ENCODE measurements around the gene KIF16B.

DNA sequence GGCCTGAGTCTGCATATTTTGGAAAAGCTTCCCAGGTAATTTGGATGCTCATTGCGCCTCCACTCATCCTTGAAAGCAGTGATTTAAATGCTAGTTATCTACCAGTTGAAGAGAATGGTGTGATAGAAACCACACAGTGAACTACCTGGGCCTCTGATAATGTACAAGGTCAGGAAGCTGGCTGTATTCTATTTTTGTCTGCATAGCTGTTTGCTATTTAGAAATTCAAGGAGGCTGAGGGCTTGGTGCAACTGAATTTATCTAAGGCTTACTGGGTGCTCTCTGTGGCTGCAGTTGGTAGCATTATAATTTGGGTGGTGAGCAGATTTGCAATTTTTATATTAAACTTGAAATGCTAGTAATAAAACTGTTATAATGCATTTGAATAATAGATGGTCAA, 245.6 kb downstream of the KIF16B start:
- TF ChIP-seq ETV1 (tag; conservative IDR thresholded peaks at IDR 0.05; ENCODE audit: low read depth) (no peak), SPI1 (IDR thresholded peaks at IDR 0.05; ENCODE audit: borderline replicate concordance, low read depth, low read length) (no peak), BCL6 (CRISPR knock-in tag; IDR thresholded peaks at IDR 0.05) (no peak), ZNF384 (IDR thresholded peaks at IDR 0.05; ENCODE audit: low read depth, low read length) (no peak), TFAP4 (CRISPR knock-in tag; IDR thresholded peaks at IDR 0.05; ENCODE audit: borderline replicate concordance) (no peak), HDAC2 (IDR thresholded peaks at IDR 0.05) (no peak), CBFB (CRISPR knock-in tag; IDR thresholded peaks at IDR 0.05) (no peak), EHMT2 (IDR thresholded peaks at IDR 0.05) (no peak), MNT (conservative IDR thresholded peaks at IDR 0.05) (no peak), MEIS2 (IDR thresholded peaks at IDR 0.05; ENCODE audit: partially characterized antibody) (no peak), HNRNPK (IDR thresholded peaks at IDR 0.05; ENCODE audit: low read depth, low read length, poor library complexity, severe bottlenecking) (no peak)
- TF ChIP-seq, protein P1, sequence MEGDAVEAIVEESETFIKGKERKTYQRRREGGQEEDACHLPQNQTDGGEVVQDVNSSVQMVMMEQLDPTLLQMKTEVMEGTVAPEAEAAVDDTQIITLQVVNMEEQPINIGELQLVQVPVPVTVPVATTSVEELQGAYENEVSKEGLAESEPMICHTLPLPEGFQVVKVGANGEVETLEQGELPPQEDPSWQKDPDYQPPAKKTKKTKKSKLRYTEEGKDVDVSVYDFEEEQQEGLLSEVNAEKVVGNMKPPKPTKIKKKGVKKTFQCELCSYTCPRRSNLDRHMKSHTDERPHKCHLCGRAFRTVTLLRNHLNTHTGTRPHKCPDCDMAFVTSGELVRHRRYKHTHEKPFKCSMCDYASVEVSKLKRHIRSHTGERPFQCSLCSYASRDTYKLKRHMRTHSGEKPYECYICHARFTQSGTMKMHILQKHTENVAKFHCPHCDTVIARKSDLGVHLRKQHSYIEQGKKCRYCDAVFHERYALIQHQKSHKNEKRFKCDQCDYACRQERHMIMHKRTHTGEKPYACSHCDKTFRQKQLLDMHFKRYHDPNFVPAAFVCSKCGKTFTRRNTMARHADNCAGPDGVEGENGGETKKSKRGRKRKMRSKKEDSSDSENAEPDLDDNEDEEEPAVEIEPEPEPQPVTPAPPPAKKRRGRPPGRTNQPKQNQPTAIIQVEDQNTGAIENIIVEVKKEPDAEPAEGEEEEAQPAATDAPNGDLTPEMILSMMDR (IDR thresholded peaks at IDR 0.05 in 2 of 3, conservative IDR thresholded peaks at IDR 0.05 in 1 of 3; ENCODE audit: insufficient read depth in 2 of 3, low read depth in 1 of 3, low read length in 3 of 3), result no peak
- TF ChIP-seq, protein P2, sequence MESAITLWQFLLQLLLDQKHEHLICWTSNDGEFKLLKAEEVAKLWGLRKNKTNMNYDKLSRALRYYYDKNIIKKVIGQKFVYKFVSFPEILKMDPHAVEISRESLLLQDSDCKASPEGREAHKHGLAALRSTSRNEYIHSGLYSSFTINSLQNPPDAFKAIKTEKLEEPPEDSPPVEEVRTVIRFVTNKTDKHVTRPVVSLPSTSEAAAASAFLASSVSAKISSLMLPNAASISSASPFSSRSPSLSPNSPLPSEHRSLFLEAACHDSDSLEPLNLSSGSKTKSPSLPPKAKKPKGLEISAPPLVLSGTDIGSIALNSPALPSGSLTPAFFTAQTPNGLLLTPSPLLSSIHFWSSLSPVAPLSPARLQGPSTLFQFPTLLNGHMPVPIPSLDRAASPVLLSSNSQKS (CRISPR knock-in tag; IDR thresholded peaks at IDR 0.05), result no peak
- TF ChIP-seq, protein P3, sequence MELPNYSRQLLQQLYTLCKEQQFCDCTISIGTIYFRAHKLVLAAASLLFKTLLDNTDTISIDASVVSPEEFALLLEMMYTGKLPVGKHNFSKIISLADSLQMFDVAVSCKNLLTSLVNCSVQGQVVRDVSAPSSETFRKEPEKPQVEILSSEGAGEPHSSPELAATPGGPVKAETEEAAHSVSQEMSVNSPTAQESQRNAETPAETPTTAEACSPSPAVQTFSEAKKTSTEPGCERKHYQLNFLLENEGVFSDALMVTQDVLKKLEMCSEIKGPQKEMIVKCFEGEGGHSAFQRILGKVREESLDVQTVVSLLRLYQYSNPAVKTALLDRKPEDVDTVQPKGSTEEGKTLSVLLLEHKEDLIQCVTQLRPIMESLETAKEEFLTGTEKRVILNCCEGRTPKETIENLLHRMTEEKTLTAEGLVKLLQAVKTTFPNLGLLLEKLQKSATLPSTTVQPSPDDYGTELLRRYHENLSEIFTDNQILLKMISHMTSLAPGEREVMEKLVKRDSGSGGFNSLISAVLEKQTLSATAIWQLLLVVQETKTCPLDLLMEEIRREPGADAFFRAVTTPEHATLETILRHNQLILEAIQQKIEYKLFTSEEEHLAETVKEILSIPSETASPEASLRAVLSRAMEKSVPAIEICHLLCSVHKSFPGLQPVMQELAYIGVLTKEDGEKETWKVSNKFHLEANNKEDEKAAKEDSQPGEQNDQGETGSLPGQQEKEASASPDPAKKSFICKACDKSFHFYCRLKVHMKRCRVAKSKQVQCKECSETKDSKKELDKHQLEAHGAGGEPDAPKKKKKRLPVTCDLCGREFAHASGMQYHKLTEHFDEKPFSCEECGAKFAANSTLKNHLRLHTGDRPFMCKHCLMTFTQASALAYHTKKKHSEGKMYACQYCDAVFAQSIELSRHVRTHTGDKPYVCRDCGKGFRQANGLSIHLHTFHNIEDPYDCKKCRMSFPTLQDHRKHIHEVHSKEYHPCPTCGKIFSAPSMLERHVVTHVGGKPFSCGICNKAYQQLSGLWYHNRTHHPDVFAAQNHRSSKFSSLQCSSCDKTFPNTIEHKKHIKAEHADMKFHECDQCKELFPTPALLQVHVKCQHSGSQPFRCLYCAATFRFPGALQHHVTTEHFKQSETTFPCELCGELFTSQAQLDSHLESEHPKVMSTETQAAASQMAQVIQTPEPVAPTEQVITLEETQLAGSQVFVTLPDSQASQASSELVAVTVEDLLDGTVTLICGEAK (IDR thresholded peaks at IDR 0.05), result no peak
- TF ChIP-seq, protein P3 (CRISPR knock-in tag; IDR thresholded peaks at IDR 0.05), result no peak
